ENCODE data around the gene TBX15. TPM values are rescaled to one million over a fixed set of nuclear protein-coding genes. Genes with fewer than 3 reads are reported as not detected.

The TBX15 gene
- polyA plus RNA-seq, 1 donor (not counting 4 experiments of a cell fraction or from before 2014, with no cell fraction given) = not detected

DNA sequence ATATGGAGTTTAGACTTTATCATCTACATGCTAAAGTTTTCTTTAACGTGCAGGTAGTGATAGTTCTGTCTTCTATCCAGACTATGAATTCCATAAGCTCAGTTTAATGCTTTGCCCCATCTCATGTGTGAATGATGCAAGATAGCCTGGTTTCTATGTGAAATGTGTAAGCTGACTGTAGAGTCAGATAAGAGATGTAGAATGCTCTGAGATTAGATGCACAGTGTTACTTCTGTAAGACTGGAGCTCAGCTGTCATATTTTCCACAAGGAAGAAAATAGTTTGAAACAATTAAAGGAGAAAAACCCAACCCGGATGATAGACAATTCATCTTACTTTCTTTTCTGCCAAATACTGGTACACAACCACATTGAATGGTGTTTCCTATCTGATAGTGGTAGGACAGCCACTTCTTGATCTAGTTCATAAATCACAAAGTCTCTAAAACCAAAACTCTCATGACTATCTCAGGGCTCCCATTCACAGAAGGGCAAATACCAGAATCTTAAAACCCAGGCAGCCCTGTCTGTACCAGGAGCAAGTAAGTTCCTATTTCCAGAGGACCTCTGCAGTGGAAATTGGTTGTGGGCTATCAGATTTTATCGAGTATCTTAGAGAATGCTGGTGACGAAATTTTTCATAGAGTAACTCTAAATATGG is 50.6 kb downstream of the TBX15 start:
- Histone ChIP-seq H3K27me3 (ENCODE audit: control insufficient read depth, extremely low read depth, insufficient read depth, low read length) (no peaks in the 10 kb centered on the region), H3K4me3 (ENCODE audit: control insufficient read depth in 2 of 3, extremely low read depth in 1 of 3, insufficient read depth in 2 of 3, low read depth in 1 of 3, low read length in 3 of 3) (no peak overlapping the region), H4K20me1 (ENCODE audit: control insufficient read depth, extremely low read depth, insufficient read depth, low read length) (no peaks in the 10 kb centered on the region), H3K36me3 (ENCODE audit: control insufficient read depth in 2 of 2, extremely low read depth in 1 of 2, insufficient read depth in 2 of 2, low read length in 2 of 2) (no peaks in the 10 kb centered on the region), H3K9ac (ENCODE audit: control insufficient read depth, extremely low read depth, insufficient read depth, low read length) (no peak overlapping the region), H3K79me2 (ENCODE audit: control insufficient read depth, insufficient read depth, low read length) (no peaks in the 10 kb centered on the region), H3K9me3 (ENCODE audit: control insufficient read depth, low read depth, low read length) (no peaks in the 10 kb centered on the region), H2AFZ (ENCODE audit: control insufficient read depth, low read length) (no peak overlapping the region), H3K4me1 (ENCODE audit: control insufficient read depth, extremely low read depth, insufficient read depth, low read length) (no peaks in the 10 kb centered on the region), H3K27ac (ENCODE audit: control insufficient read depth, insufficient read depth, low read length) (no peak overlapping the region), H3K9me1 (ENCODE audit: control insufficient read depth, extremely low read depth, insufficient read depth, low read length) (no peaks in the 10 kb centered on the region), H3K4me2 (ENCODE audit: control insufficient read depth, extremely low read depth, insufficient read depth, low read depth, low read length) (no peak overlapping the region)
- dilution Hi-C loops (cut with MboI; ENCODE audit: extremely low pct_ligation_motif_present, low sequenced_read_pairs) = no loop called here
- DNase-seq (ENCODE audit: low read depth, low spot score) = no peak
- FAIRE-seq = no peak
- TF ChIP-seq, protein P1, sequence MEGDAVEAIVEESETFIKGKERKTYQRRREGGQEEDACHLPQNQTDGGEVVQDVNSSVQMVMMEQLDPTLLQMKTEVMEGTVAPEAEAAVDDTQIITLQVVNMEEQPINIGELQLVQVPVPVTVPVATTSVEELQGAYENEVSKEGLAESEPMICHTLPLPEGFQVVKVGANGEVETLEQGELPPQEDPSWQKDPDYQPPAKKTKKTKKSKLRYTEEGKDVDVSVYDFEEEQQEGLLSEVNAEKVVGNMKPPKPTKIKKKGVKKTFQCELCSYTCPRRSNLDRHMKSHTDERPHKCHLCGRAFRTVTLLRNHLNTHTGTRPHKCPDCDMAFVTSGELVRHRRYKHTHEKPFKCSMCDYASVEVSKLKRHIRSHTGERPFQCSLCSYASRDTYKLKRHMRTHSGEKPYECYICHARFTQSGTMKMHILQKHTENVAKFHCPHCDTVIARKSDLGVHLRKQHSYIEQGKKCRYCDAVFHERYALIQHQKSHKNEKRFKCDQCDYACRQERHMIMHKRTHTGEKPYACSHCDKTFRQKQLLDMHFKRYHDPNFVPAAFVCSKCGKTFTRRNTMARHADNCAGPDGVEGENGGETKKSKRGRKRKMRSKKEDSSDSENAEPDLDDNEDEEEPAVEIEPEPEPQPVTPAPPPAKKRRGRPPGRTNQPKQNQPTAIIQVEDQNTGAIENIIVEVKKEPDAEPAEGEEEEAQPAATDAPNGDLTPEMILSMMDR (optimal IDR thresholded peaks at IDR 0.05 in 1 of 3, IDR thresholded peaks at IDR 0.05 in 1 of 3, conservative IDR thresholded peaks at IDR 0.05 in 1 of 3; ENCODE audit: extremely low read depth in 1 of 3, insufficient read depth in 2 of 3, low read length in 3 of 3) = no peak
- no peak for TF ChIP-seq EZH2 (IDR thresholded peaks at IDR 0.05; ENCODE audit: low read length)

DNA sequence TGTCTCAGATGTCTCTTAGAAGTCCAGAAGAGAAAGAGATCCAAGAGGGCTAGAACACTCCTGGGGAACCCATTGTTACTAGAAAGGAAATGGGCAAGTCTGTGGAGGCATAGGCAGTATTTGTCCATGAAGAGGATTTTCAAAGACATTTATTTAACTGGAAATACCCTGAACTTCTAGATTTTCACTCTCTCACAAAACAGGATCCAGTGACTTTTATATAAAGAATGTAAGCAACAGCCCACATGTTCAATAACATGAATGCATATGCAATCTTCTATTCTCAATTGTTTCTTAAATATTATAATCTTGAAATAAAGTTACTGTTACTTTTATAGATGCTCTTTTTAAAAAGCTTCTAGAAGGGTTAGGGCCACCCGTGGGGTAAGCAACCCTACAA is 53.4 kb downstream of the TBX15 start:
- H3K4me3 ChIP-seq (ENCODE audit: control insufficient read depth in 2 of 3, extremely low read depth in 1 of 3, insufficient read depth in 2 of 3, low read depth in 1 of 3, low read length in 3 of 3) = no peak overlapping the region
- H3K79me2 ChIP-seq (ENCODE audit: control insufficient read depth, insufficient read depth, low read length) = no peaks in the 10 kb centered on the region
- no peaks in the 10 kb centered on the region for H3K27me3 ChIP-seq (ENCODE audit: control insufficient read depth, extremely low read depth, insufficient read depth, low read length)
- no peaks in the 10 kb centered on the region for H3K9me1 ChIP-seq (ENCODE audit: control insufficient read depth, extremely low read depth, insufficient read depth, low read length)
- no peaks in the 10 kb centered on the region for H3K4me1 ChIP-seq (ENCODE audit: control insufficient read depth, extremely low read depth, insufficient read depth, low read length)
- dilution Hi-C loops (cut with MboI; ENCODE audit: extremely low pct_ligation_motif_present, low sequenced_read_pairs) = no loop called here
- H3K9me3 ChIP-seq (ENCODE audit: control insufficient read depth, low read depth, low read length) = no peaks in the 10 kb centered on the region
- DNase-seq (ENCODE audit: low read depth, low spot score) (no peak), FAIRE-seq (no peak)
- H2AFZ ChIP-seq (ENCODE audit: control insufficient read depth, low read length) = no peak overlapping the region
- H3K9ac ChIP-seq (ENCODE audit: control insufficient read depth, extremely low read depth, insufficient read depth, low read length) = no peak overlapping the region
- no peak overlapping the region for H3K27ac ChIP-seq (ENCODE audit: control insufficient read depth, insufficient read depth, low read length)
- TF ChIP-seq, protein P1 (optimal IDR thresholded peaks at IDR 0.05 in 1 of 3, IDR thresholded peaks at IDR 0.05 in 1 of 3, conservative IDR thresholded peaks at IDR 0.05 in 1 of 3; ENCODE audit: extremely low read depth in 1 of 3, insufficient read depth in 2 of 3, low read length in 3 of 3) = no peak
- TF ChIP-seq EZH2 (IDR thresholded peaks at IDR 0.05; ENCODE audit: low read length) = no peak
- H4K20me1 ChIP-seq (ENCODE audit: control insufficient read depth, extremely low read depth, insufficient read depth, low read length) = no peaks in the 10 kb centered on the region
- H3K4me2 ChIP-seq (ENCODE audit: control insufficient read depth, extremely low read depth, insufficient read depth, low read depth, low read length) = no peak overlapping the region
- no peaks in the 10 kb centered on the region for H3K36me3 ChIP-seq (ENCODE audit: control insufficient read depth in 2 of 2, extremely low read depth in 1 of 2, insufficient read depth in 2 of 2, low read length in 2 of 2)
